ENCODE data around the gene HOXA3. TPM values are rescaled to one million over a fixed set of nuclear protein-coding genes. Genes with fewer than 3 reads are reported as not detected.
A peak's percentile ranks its signal among the peaks of the same experiment; 100 is the strongest.

HOXA3 gene
- total RNA-seq, 1 donor from 2014 or later = 0.72 TPM

GRCh38 chr7:27139334-27140125 lies 12.9 kb downstream of the HOXA3 start:
- no peak for ATAC-seq
- intact Hi-C loops (cut with micrococcal nuclease) = no loop called here

GRCh38 chr7:27138985-27139333 lies 13.4 kb downstream of the HOXA3 start:
- ATAC-seq (no peak), DNase-seq (no peak)
- intact Hi-C loops (cut with micrococcal nuclease) = no loop called here

More at GRCh38 chr7:27139334-27140125, 12.9 kb downstream of the HOXA3 start:
- DNase-seq = no peak

GRCh38 chr7:27138472-27138871 lies 13.9 kb downstream of the HOXA3 start:
- no peak for ATAC-seq
- intact Hi-C loops (cut with micrococcal nuclease) = no loop called here
- no peak for DNase-seq

- ATAC-seq = no peak
- no peak for DNase-seq
- intact Hi-C loops (cut with micrococcal nuclease) = no loop called here
Observed at GRCh38 chr7:27137640-27138315, 14.6 kb downstream of the HOXA3 start.

GRCh38 chr7:27134392-27134791 lies 18.0 kb downstream of the HOXA3 start:
- no peak for ATAC-seq
- intact Hi-C loops (cut with micrococcal nuclease) = no loop called here
- no peak for DNase-seq

- ATAC-seq = no peak
- intact Hi-C loops (cut with micrococcal nuclease) = no loop called here
- no peak for DNase-seq
Observed at GRCh38 chr7:27133409-27134231, 18.8 kb downstream of the HOXA3 start.

- intact Hi-C loops (cut with micrococcal nuclease) = no loop called here
- DNase-seq = no peak
- no peak for ATAC-seq
Observed at GRCh38 chr7:27132978-27133377, 19.4 kb downstream of the HOXA3 start.

GRCh38 chr7:27132214-27132613 lies 20.2 kb downstream of the HOXA3 start:
- intact Hi-C loops (cut with micrococcal nuclease) = no loop called here
- DNase-seq (no peak), ATAC-seq (no peak)

- no peak for DNase-seq
- intact Hi-C loops (cut with micrococcal nuclease) = no loop called here
Observed at GRCh38 chr7:27131390-27131819, 21.0 kb downstream of the HOXA3 start.

GRCh38 chr7:27130540-27131389 lies 21.6 kb downstream of the HOXA3 start, which contains the start of gene HOXA4:
Gene HOXA4, minus strand, starts transcription at chr7:27130757. Its CDS starts 24 bp downstream, at chr7:27130733.
- ATAC-seq = peak; percentile 85
- DNase-seq = peak; percentile 85
- intact Hi-C loops (cut with micrococcal nuclease) = no loop called here

More at GRCh38 chr7:27131390-27131819, 21.0 kb downstream of the HOXA3 start:
- ATAC-seq = no peak

GRCh38 chr7:27129729-27130539 lies 22.4 kb downstream of the HOXA3 start:
- intact Hi-C loops (cut with micrococcal nuclease) = no loop called here
- no peak for DNase-seq
- no peak for ATAC-seq

- ATAC-seq = no peak
- intact Hi-C loops (cut with micrococcal nuclease) = no loop called here
- DNase-seq = no peak
Observed at GRCh38 chr7:27128776-27129728, 23.3 kb downstream of the HOXA3 start.

GRCh38 chr7:27128034-27128433 lies 24.3 kb downstream of the HOXA3 start:
- DNase-seq = no peak
- ATAC-seq = no peak
- intact Hi-C loops (cut with micrococcal nuclease) = no loop called here

GRCh38 chr7:27126596-27127327 lies 25.6 kb downstream of the HOXA3 start:
- no peak for DNase-seq

GRCh38 chr7:27125986-27126394 lies 26.4 kb downstream of the HOXA3 start:
- ATAC-seq (no peak), DNase-seq (no peak)
- intact Hi-C loops (cut with micrococcal nuclease) = no loop called here

More at GRCh38 chr7:27126596-27127327, 25.6 kb downstream of the HOXA3 start:
- no peak for ATAC-seq
- intact Hi-C loops (cut with micrococcal nuclease) = no loop called here
